ENCODE data around the gene ELAVL1. TPM values are rescaled to one million over a fixed set of nuclear protein-coding genes. Genes with fewer than 3 reads are reported as not detected.

The ELAVL1 gene
- polyA plus RNA-seq, 1 of the 3 experiments (the other 2 are of a cell fraction), result 49.6 TPM

DNA sequence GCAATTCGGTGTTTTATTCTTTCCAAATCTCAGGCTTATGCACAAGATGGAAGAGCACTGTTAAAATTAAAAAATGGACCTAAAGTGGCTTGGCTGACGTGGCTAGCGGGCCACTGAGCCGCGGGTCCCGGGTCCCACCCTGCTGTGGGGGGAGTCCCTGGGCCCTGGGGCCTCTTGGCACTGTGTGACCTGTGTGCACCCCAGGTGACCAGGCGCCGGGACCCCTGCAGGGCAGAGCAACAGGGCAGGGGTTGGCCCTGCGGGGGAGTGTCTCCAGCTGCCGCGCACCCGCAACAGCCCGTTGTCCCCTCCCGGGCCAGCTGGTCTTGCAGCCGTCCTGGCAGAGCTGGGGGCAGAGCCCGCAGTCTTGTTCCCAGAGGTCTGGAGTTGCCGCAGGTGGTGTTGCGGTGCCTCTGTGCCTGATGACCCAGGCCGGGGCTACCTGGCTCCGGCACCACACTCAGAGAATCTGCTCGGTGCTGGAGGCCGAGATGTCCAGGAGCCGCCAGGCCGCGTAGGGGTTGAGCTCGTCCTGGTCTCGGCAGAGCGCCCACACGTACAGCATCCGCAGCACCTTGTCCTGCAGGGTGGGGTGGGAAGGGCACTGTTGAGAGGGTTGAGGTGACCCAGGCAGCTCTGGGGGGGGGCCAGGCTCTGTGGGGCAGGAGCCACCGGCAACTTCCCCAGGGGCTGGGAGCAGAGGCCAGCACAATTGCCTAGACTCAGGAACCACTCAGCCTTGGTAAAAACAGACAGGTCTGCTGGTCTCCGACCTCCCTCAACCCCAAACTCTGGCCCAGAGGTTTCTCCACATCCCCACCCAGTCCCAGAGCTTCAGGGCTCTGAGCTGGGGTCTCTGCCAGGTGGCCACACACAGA, 78.5 kb downstream of the ELAVL1 start:
- 74% methylated on average over 14 of the region's 32 CpGs for WGBS (ENCODE audit: low lambda C conversion rate)
- peaks cover 37% of the 10 kb centered on the region for H3F3A ChIP-seq (replicated peaks; ENCODE audit: insufficient read depth)
- no peak overlapping the region; the same call in 1 of the 2 replicates for H2AFZ ChIP-seq (ENCODE audit: low read depth)

More for the DNA sequence above, 78.5 kb downstream of the ELAVL1 start:
- H3K79me2 ChIP-seq (ENCODE audit: insufficient read depth), result peaks cover 14% of the 10 kb centered on the region; the same call in 1 of the 2 replicates
- TF ChIP-seq FOXM1 (IDR thresholded peaks at IDR 0.05; ENCODE audit: low read depth) (no peak), NRF1 (IDR thresholded peaks at IDR 0.05; ENCODE audit: low read depth, low read length) (no peak), RXRA (IDR thresholded peaks at IDR 0.05; ENCODE audit: borderline replicate concordance, low read depth) (no peak), EZH2phosphoT487 (IDR thresholded peaks at IDR 0.05; ENCODE audit: borderline replicate concordance, low read depth) (no peak), SIN3A (IDR thresholded peaks at IDR 0.05; ENCODE audit: borderline replicate concordance, low read depth, low read length) (no peak), CHD2 (IDR thresholded peaks at IDR 0.05; ENCODE audit: low read length, partially characterized antibody) (no peak), FOXJ3 (CRISPR knock-in tag; IDR thresholded peaks at IDR 0.05) (no peak), EP300 (IDR thresholded peaks at IDR 0.05; ENCODE audit: borderline replicate concordance in 1 of 2, low read depth in 1 of 2, low read length in 1 of 2) (no peak), POLR2AphosphoS5 (IDR thresholded peaks at IDR 0.05; ENCODE audit: low read depth, low read length) (no peak), FOSL2 (IDR thresholded peaks at IDR 0.05; ENCODE audit: borderline replicate concordance, low read depth) (no peak), MEF2A (IDR thresholded peaks at IDR 0.05; ENCODE audit: borderline replicate concordance, low read depth) (no peak)
- TF ChIP-seq, protein P1, sequence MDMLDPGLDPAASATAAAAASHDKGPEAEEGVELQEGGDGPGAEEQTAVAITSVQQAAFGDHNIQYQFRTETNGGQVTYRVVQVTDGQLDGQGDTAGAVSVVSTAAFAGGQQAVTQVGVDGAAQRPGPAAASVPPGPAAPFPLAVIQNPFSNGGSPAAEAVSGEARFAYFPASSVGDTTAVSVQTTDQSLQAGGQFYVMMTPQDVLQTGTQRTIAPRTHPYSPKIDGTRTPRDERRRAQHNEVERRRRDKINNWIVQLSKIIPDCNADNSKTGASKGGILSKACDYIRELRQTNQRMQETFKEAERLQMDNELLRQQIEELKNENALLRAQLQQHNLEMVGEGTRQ (IDR thresholded peaks at IDR 0.05; ENCODE audit: borderline replicate concordance, low read depth, low read length), result no peak
- TF ChIP-seq, protein P2, sequence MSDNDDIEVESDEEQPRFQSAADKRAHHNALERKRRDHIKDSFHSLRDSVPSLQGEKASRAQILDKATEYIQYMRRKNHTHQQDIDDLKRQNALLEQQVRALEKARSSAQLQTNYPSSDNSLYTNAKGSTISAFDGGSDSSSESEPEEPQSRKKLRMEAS (IDR thresholded peaks at IDR 0.05; ENCODE audit: low read depth), result no peak
- TF ChIP-seq, protein P3, sequence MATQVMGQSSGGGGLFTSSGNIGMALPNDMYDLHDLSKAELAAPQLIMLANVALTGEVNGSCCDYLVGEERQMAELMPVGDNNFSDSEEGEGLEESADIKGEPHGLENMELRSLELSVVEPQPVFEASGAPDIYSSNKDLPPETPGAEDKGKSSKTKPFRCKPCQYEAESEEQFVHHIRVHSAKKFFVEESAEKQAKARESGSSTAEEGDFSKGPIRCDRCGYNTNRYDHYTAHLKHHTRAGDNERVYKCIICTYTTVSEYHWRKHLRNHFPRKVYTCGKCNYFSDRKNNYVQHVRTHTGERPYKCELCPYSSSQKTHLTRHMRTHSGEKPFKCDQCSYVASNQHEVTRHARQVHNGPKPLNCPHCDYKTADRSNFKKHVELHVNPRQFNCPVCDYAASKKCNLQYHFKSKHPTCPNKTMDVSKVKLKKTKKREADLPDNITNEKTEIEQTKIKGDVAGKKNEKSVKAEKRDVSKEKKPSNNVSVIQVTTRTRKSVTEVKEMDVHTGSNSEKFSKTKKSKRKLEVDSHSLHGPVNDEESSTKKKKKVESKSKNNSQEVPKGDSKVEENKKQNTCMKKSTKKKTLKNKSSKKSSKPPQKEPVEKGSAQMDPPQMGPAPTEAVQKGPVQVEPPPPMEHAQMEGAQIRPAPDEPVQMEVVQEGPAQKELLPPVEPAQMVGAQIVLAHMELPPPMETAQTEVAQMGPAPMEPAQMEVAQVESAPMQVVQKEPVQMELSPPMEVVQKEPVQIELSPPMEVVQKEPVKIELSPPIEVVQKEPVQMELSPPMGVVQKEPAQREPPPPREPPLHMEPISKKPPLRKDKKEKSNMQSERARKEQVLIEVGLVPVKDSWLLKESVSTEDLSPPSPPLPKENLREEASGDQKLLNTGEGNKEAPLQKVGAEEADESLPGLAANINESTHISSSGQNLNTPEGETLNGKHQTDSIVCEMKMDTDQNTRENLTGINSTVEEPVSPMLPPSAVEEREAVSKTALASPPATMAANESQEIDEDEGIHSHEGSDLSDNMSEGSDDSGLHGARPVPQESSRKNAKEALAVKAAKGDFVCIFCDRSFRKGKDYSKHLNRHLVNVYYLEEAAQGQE (IDR thresholded peaks at IDR 0.05; ENCODE audit: low read depth, low read length), result no peak
- H3K4me3 ChIP-seq (ENCODE audit: low read depth in 2 of 2, low read length in 1 of 2), result no peak overlapping the region; a peak in 1 of 4 replicates
- CTCF ChIA-PET, result interaction anchor here (1.3 to 6.7 kb wide), 5 partner anchors 9 to 74 kb away, joined by 3 to 69 read pairs (median 8); partner anchors contain the start of gene TIMM44
- H4K20me1 ChIP-seq (ENCODE audit: insufficient read depth), result peaks cover 29% of the 10 kb centered on the region
- peak overlapping the region; percentile 91 to 99; a peak in 2 of 4 replicates for H3K27ac ChIP-seq (ENCODE audit: low read depth in 2 of 2, low read length in 1 of 2)
- H3K9me3 ChIP-seq, result no peaks in the 10 kb centered on the region
- H3K9ac ChIP-seq, result 0 out of 2 replicates have a peak overlapping the region, but pooled peaks have one; percentile 52
- peak; percentile 36 for DNase-seq
- H3K36me3 ChIP-seq (replicated peaks in 1 of 2; ENCODE audit: control insufficient read depth in 1 of 2, insufficient read depth in 2 of 2, low read length in 1 of 2), result peaks cover 11 to 29% of the 10 kb centered on the region in 2 experiments
- no peaks in the 10 kb centered on the region for H3K9me2 ChIP-seq
- H3K4me1 ChIP-seq (ENCODE audit: control insufficient read depth in 1 of 2, insufficient read depth in 2 of 2, low read depth in 1 of 2, low read length in 1 of 2), result peaks cover 39 to 52% of the 10 kb centered on the region in 2 experiments
- no peaks in the 10 kb centered on the region for H3K27me3 ChIP-seq (ENCODE audit: insufficient read depth)
- POLR2A ChIA-PET, result interaction anchor here (0.6 to 1.0 kb wide), 2 partner anchors 17 to 173 kb away, joined by 5 to 6 read pairs; partner anchors contain the start of gene TIMM44
- peak overlapping the region; percentile 90 for H3K4me2 ChIP-seq

Data from SK-N-SH (cell line).